ENCODE measurements around the gene PBX4.

GRCh38 chr19:19568802-19569756, 49.4 kb downstream of the PBX4 start:
- TF ChIP-seq CTCF (IDR thresholded peaks at IDR 0.05), result no peak
- no peak for TF ChIP-seq REST (IDR thresholded peaks at IDR 0.05; ENCODE audit: insufficient read depth in 1 of 2, low read depth in 2 of 2, low read length in 1 of 2)
- no peak for TF ChIP-seq POLR2AphosphoS5 (IDR thresholded peaks at IDR 0.05; ENCODE audit: low read depth, low read length)
- no peak for TF ChIP-seq SIN3A (IDR thresholded peaks at IDR 0.05; ENCODE audit: borderline replicate concordance, insufficient read depth, low read depth, low read length)

Data from Panc1 (cell line).